Right lobe of liver (tissue), 4 donors: ENCODE data around the gene COL6A1.

Experiments
- POLR2A ChIP-seq: fragments of 450-650 bp; IDR thresholded peaks from one replicate; pipeline ENCODE4 v1.6.1; 2017; ENCODE audit warnings: antibody characterized with exemption, mild to moderate bottlenecking
- TF ChIP-seq, protein P1 (sequence below), 4 donors: fragments of 200-600 bp in 3 of 4; fragments of 450-650 bp in 1 of 4; IDR thresholded peaks; one replicate each; pipeline versions ENCODE4 v1.5.1 to v1.8.0; 2016 to 2022; ENCODE audit warnings: antibody characterized with exemption in 4 of 4, mild to moderate bottlenecking in 2 of 4
- donor health status: DM: no; HTN: no; CAD: no.
- donor health status: DM: no; HTN: no; CAD: no.
- donor health status: DM: no; HTN: yes; CAD: no.

DNA sequence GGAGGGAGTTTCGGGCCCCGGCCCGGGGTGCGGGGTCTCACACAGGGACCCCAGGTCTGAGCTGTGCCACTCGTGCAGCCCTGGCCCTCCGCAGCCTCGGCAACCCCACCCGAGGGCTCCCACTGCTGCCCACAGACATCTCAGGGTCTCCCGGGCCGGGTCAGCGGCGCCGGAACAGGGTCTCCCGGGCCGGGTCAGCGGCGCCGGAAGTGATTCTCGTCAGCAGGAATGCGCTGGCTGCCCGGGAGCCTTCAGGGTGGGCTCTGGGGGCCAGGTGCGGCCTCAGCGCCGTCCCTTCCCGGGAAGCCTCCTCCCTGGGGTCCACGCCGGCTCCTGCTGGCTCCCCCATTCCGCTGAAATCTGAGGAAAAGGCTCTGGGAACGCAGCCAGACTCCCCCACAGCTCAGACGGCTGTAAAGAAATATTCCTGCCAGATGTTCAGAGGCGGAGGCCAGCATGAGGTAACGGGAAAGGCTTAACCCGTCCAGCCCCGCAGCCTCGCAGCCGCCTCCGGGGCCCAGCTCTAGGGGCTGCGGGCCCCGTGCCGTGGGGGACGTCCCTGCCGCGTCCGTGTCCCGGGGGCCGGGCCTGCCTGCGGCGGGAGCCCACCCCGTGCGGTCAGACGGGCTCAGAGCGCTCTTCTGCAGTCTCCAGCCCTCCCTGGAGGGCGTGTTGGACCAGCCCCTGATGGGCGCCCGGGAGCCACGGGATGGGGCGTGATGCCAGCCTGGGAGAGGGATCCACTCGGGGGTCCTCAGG lies 8.7 kb upstream of the COL6A1 start:
- TF ChIP-seq, protein P1, sequence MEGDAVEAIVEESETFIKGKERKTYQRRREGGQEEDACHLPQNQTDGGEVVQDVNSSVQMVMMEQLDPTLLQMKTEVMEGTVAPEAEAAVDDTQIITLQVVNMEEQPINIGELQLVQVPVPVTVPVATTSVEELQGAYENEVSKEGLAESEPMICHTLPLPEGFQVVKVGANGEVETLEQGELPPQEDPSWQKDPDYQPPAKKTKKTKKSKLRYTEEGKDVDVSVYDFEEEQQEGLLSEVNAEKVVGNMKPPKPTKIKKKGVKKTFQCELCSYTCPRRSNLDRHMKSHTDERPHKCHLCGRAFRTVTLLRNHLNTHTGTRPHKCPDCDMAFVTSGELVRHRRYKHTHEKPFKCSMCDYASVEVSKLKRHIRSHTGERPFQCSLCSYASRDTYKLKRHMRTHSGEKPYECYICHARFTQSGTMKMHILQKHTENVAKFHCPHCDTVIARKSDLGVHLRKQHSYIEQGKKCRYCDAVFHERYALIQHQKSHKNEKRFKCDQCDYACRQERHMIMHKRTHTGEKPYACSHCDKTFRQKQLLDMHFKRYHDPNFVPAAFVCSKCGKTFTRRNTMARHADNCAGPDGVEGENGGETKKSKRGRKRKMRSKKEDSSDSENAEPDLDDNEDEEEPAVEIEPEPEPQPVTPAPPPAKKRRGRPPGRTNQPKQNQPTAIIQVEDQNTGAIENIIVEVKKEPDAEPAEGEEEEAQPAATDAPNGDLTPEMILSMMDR (IDR thresholded peaks at IDR 0.05), result no peak
- TF ChIP-seq POLR2A, result no peak
